ENCODE data around the gene NDE1. TPM values are rescaled to one million over a fixed set of nuclear protein-coding genes. Genes with fewer than 3 reads are reported as not detected.

The NDE1 gene
- total RNA-seq, 1 donor from 2014 or later = 42.5 TPM

DNA sequence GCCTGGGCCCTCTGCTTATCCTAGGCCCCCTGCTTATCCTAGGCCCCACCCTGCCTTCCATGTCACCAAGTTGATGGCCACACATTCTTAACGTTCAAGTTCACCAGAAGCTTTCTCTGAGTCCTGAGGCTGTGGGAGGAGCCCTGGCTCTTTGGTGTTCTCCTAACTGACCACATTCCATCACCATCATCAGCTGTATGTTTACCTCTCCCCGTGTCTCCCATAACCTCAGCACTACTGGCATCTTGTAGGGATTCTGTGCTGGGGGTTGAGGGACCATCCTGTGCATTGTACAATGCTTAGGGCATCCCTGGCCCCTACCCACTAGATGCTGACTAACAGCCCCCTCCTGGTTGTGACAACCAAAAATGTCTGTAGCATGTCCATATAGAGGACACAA lies 99.3 kb downstream of the NDE1 start:
- Mint-ChIP-seq H3K27me3 (peaks cover 4% of the 10 kb centered on the region), H3K27ac (no peak overlapping the region), H3K36me3 (ENCODE audit: insufficient read depth) (no peaks in the 10 kb centered on the region), H3K9me3 (ENCODE audit: low read depth) (no peaks in the 10 kb centered on the region), H3K4me1 (ENCODE audit: low read depth) (no peaks in the 10 kb centered on the region), H3K4me3 (ENCODE audit: low read depth) (no peak overlapping the region)
- no peak for DNase-seq (ENCODE audit: low spot score, unreplicated experiment)
- TF ChIP-seq, protein P1, sequence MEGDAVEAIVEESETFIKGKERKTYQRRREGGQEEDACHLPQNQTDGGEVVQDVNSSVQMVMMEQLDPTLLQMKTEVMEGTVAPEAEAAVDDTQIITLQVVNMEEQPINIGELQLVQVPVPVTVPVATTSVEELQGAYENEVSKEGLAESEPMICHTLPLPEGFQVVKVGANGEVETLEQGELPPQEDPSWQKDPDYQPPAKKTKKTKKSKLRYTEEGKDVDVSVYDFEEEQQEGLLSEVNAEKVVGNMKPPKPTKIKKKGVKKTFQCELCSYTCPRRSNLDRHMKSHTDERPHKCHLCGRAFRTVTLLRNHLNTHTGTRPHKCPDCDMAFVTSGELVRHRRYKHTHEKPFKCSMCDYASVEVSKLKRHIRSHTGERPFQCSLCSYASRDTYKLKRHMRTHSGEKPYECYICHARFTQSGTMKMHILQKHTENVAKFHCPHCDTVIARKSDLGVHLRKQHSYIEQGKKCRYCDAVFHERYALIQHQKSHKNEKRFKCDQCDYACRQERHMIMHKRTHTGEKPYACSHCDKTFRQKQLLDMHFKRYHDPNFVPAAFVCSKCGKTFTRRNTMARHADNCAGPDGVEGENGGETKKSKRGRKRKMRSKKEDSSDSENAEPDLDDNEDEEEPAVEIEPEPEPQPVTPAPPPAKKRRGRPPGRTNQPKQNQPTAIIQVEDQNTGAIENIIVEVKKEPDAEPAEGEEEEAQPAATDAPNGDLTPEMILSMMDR (IDR thresholded peaks at IDR 0.05; ENCODE audit: unreplicated experiment) = no peak

DNA sequence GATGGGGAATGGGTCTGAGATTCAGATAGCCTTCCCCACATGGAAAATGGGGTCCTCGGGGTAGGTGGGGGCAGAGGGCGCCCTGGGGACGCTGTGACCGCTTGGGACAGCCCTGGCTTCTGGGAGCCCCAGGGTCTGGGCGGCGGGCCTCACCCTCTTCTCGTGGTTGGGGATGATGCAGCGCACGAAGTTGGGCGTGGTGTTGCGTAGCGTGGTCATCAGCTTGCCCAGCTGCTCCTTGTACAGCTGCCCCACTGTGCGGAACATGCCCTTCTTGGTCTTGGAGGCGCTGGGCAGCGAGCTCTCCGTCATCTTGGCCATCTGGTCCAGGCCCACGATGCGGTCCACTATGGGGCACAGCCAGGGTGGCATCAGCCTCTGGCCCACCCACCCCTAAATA lies 99.9 kb downstream of the NDE1 start:
- Mint-ChIP-seq H3K4me1 (ENCODE audit: low read depth) (no peaks in the 10 kb centered on the region), H3K36me3 (ENCODE audit: insufficient read depth) (no peaks in the 10 kb centered on the region), H3K9me3 (ENCODE audit: low read depth) (no peaks in the 10 kb centered on the region), H3K4me3 (ENCODE audit: low read depth) (no peak overlapping the region), H3K27me3 (peaks cover 4% of the 10 kb centered on the region), H3K27ac (no peak overlapping the region)
- no peak for DNase-seq (ENCODE audit: low spot score, unreplicated experiment)
- TF ChIP-seq, protein P1 (IDR thresholded peaks at IDR 0.05; ENCODE audit: unreplicated experiment) = no peak

DNA sequence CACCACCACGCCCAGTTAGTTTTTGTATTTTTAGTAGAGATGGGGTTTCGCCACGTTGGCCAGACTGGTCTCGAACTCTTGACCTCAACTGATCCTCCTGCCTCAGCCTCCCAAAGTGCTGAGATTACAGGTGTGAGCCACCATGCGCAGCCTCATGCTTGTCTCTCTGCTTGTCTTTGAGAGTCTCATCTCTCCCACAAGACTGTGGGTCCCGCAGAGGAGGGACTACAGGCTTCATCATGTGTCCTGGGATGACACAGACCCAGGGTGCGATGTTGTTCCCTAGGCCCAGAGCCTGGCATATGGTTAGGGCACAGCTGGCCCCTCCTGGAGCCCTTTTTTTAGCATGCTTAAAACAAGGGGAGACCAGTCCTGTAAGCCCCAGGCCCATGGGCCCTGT lies 101.9 kb downstream of the NDE1 start:
- no peak for DNase-seq (ENCODE audit: low spot score, unreplicated experiment)
- H3K4me3 Mint-ChIP-seq (ENCODE audit: low read depth) = no peak overlapping the region

DNA sequence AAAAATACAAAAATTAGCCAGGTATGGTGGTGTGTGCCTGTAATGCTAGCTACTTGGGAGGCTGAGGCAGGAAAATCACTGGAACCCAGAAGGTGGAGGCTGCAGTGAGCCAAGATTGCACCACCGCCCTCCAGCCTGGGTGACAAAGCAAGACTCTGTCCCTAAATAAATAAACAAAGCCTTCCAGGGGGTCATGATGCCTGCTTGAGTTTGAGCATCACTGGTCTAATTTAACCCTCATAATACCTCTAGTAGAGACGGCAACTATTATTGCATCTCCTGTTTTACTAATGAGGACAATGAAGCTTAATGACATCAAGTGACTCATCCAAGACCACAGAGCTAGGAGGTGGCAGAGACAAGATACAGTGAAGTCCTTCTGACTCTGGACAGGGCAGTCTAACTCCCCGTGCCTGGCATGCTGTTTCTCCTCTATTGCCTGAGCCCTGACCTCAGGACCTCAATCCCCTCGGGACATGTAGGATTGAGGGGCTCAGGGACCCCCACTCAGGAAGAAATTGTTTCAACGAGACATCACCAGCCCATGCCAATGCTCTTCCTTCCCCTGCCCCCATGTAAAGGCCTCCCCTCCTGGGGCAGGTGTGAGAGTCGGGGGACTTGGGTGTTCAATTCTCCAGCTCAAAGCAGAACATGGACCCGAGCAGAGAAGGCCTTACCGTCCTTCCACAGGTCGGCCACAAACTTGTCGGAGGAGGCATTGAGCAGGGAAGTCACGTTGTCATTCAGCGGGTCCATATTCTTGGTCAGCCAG lies 102.9 kb downstream of the NDE1 start:
- no peak overlapping the region for H3K4me3 Mint-ChIP-seq (ENCODE audit: low read depth)
- no peak overlapping the region for H3K27ac Mint-ChIP-seq
- H3K4me1 Mint-ChIP-seq (ENCODE audit: low read depth) = no peaks in the 10 kb centered on the region
- TF ChIP-seq, protein P1 (IDR thresholded peaks at IDR 0.05; ENCODE audit: unreplicated experiment) = no peak
- no peaks in the 10 kb centered on the region for H3K9me3 Mint-ChIP-seq (ENCODE audit: low read depth)
- no peak for DNase-seq (ENCODE audit: low spot score, unreplicated experiment)
- peaks cover 8% of the 10 kb centered on the region for H3K27me3 Mint-ChIP-seq
- H3K36me3 Mint-ChIP-seq (ENCODE audit: insufficient read depth) = no peaks in the 10 kb centered on the region

More for the DNA sequence above, 101.9 kb downstream of the NDE1 start:
- TF ChIP-seq, protein P1 (IDR thresholded peaks at IDR 0.05; ENCODE audit: unreplicated experiment) = no peak
- H3K4me1 Mint-ChIP-seq (ENCODE audit: low read depth) = no peaks in the 10 kb centered on the region
- H3K9me3 Mint-ChIP-seq (ENCODE audit: low read depth) = no peaks in the 10 kb centered on the region
- H3K36me3 Mint-ChIP-seq (ENCODE audit: insufficient read depth) = no peaks in the 10 kb centered on the region
- H3K27ac Mint-ChIP-seq = no peak overlapping the region
- peaks cover 8% of the 10 kb centered on the region for H3K27me3 Mint-ChIP-seq

DNA sequence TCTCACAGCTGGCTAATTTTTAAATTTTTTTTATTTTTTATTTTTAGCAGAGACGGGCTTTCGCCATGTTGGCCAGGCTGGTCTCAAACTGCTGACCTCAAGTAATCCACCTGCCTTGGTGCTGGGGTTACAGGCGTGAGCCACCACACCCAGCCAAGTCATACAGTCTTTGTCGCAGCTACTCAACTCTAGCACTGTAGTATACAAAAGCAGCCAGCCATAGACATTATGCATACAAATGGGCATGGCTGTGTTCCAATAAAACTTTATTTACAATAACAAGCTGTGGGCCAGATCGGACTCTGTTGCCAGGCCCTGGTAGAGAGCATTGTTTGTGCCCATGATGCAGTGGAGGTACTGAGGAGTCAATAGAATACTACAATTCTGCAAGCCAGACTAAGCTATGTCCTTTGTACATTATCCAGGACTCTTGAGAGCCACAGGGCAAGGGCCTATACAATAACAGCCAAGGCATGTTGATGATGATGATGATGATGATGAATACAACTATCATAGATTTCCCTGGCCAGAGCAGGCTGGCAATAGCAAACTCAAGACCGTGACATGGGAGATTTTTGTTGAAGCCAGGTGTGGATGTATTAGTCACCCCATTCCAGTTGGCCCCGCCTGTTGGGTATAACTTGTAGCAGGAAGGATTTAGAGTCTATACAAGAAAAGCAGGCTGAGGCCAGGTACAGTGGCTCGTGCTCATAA lies 104.9 kb downstream of the NDE1 start:
- H3K4me1 Mint-ChIP-seq (ENCODE audit: low read depth) = no peaks in the 10 kb centered on the region
- TF ChIP-seq, protein P1 (IDR thresholded peaks at IDR 0.05; ENCODE audit: unreplicated experiment) = no peak
- no peak for DNase-seq (ENCODE audit: low spot score, unreplicated experiment)
- H3K9me3 Mint-ChIP-seq (ENCODE audit: low read depth) = no peaks in the 10 kb centered on the region
- H3K4me3 Mint-ChIP-seq (ENCODE audit: low read depth) = no peak overlapping the region
- H3K27me3 Mint-ChIP-seq = peaks cover 7% of the 10 kb centered on the region
- H3K27ac Mint-ChIP-seq = no peak overlapping the region
- H3K36me3 Mint-ChIP-seq (ENCODE audit: insufficient read depth) = no peaks in the 10 kb centered on the region
